Measurements from ENCODE around the gene KLC1. TPM values are rescaled to one million over a fixed set of nuclear protein-coding genes. Genes with fewer than 3 reads are reported as not detected.
"Not testable (repeated sequence)": the region's sequence is repeated elsewhere in the genome, so short reads cannot be mapped to it uniquely, and the experiment has no call there.

KLC1 gene
- 303 TPM for total RNA-seq

GRCh38 chr14:103628684-103629502, at the start of gene KLC1:
Gene KLC1 (plus strand): TSS chr14:103629211. CDS start chr14:103654565, 25,354 bp downstream.
- ATAC-seq (peak; percentile 89), DNase-seq (ENCODE audit: low spot score) (peak; percentile 95)
- intact Hi-C loops (cut with DNase I), result no loop called here

GRCh38 chr14:103581206-103581605, 47.8 kb upstream of the KLC1 start:
- DNase-seq (ENCODE audit: low spot score), result no peak
- ATAC-seq, result no peak
- intact Hi-C loops (cut with DNase I), result no loop called here

GRCh38 chr14:103581954-103582703, 46.9 kb upstream of the KLC1 start:
- ATAC-seq (peak; percentile 15), DNase-seq (ENCODE audit: low spot score) (no peak)
- intact Hi-C loops (cut with DNase I), result no loop called here

GRCh38 chr14:103584326-103584915, 44.6 kb upstream of the KLC1 start:
- intact Hi-C loops (cut with DNase I), result no loop called here
- no peak for ATAC-seq
- no peak for DNase-seq (ENCODE audit: low spot score)

- DNase-seq (ENCODE audit: low spot score) (no peak), ATAC-seq (no peak)
- intact Hi-C loops (cut with DNase I), result no loop called here
Observed at GRCh38 chr14:103593577-103593976, 35.4 kb upstream of the KLC1 start.

- peak; percentile 76 for DNase-seq (ENCODE audit: low spot score)
- peak; percentile 95 for ATAC-seq
- intact Hi-C loops (cut with DNase I), result no loop called here
Observed at GRCh38 chr14:103594265-103594664, 34.7 kb upstream of the KLC1 start.

- intact Hi-C loops (cut with DNase I), result no loop called here
- DNase-seq (ENCODE audit: low spot score) (no peak), ATAC-seq (no peak)
Observed at GRCh38 chr14:103597623-103598377, 31.2 kb upstream of the KLC1 start.

- intact Hi-C loops (cut with DNase I), result no loop called here
- DNase-seq (ENCODE audit: low spot score) (no peak), ATAC-seq (no peak)
Observed at GRCh38 chr14:103600503-103600902, 28.5 kb upstream of the KLC1 start.

GRCh38 chr14:103604620-103605019, 24.4 kb upstream of the KLC1 start:
- intact Hi-C loops (cut with DNase I), result no loop called here
- no peak for DNase-seq (ENCODE audit: low spot score)
- ATAC-seq, result no peak

- intact Hi-C loops (cut with DNase I), result no loop called here
- ATAC-seq, result peak; percentile 97
- DNase-seq (ENCODE audit: low spot score), result peak; percentile 86
Observed at GRCh38 chr14:103606963-103607668, 21.9 kb upstream of the KLC1 start.

- intact Hi-C loops (cut with DNase I), result no loop called here
- DNase-seq (ENCODE audit: low spot score), result no peak
- ATAC-seq, result no peak
Observed at GRCh38 chr14:103607822-103608221, 21.2 kb upstream of the KLC1 start.

GRCh38 chr14:103609081-103609480, 19.9 kb upstream of the KLC1 start:
- DNase-seq (ENCODE audit: low spot score); ATAC-seq; intact Hi-C loops (cut with DNase I): not testable (repeated sequence)

GRCh38 chr14:103611215-103611614, 17.8 kb upstream of the KLC1 start:
- ATAC-seq, result no peak
- intact Hi-C loops (cut with DNase I), result no loop called here

GRCh38 chr14:103613517-103613916, 15.5 kb upstream of the KLC1 start:
- ATAC-seq, result no peak
- intact Hi-C loops (cut with DNase I), result no loop called here
- no peak for DNase-seq (ENCODE audit: low spot score)

More at GRCh38 chr14:103611215-103611614, 17.8 kb upstream of the KLC1 start:
- no peak for DNase-seq (ENCODE audit: low spot score)

GRCh38 chr14:103616635-103617300, 12.2 kb upstream of the KLC1 start:
- ATAC-seq, result no peak
- no peak for DNase-seq (ENCODE audit: low spot score)
- intact Hi-C loops (cut with DNase I), result no loop called here

- ATAC-seq (no peak), DNase-seq (ENCODE audit: low spot score) (no peak)
- intact Hi-C loops (cut with DNase I), result no loop called here
Observed at GRCh38 chr14:103619057-103619456, 10.0 kb upstream of the KLC1 start.

GRCh38 chr14:103621860-103622259, 7.2 kb upstream of the KLC1 start:
- intact Hi-C loops (cut with DNase I), result no loop called here
- DNase-seq (ENCODE audit: low spot score) (no peak), ATAC-seq (no peak)

GRCh38 chr14:103623308-103623707, 5.7 kb upstream of the KLC1 start:
- no peak for ATAC-seq
- intact Hi-C loops (cut with DNase I), result no loop called here

More at GRCh38 chr14:103623308-103623707, 5.7 kb upstream of the KLC1 start:
- DNase-seq (ENCODE audit: low spot score), result no peak

Measured in sciatic nerve (tissue), 2 donors.